ENCODE data around the gene GNAT3.

- no peak for TF ChIP-seq YY1 (tag by site-specific recombination; IDR thresholded peaks at IDR 0.05)
- no peak for TF ChIP-seq CTCF (tag by site-specific recombination; IDR thresholded peaks at IDR 0.05)
- TF ChIP-seq TSHZ1 (tag by site-specific recombination; IDR thresholded peaks at IDR 0.05; ENCODE audit: borderline replicate concordance): no peak
- TF ChIP-seq ZNF138 (tag by site-specific recombination; IDR thresholded peaks at IDR 0.05; ENCODE audit: borderline replicate concordance): no peak
- no peak for TF ChIP-seq ZNF473 (tag by site-specific recombination; IDR thresholded peaks at IDR 0.05)
- no peak for TF ChIP-seq ZNF704 (tag by site-specific recombination; IDR thresholded peaks at IDR 0.05)
- no peak for TF ChIP-seq ZEB2 (tag by site-specific recombination; IDR thresholded peaks at IDR 0.05)
Observed at GRCh38 chr7:80558116-80558515, 46.3 kb upstream of the GNAT3 start.
